ENCODE results near the gene COX6A2. TPM values are rescaled to one million over a fixed set of nuclear protein-coding genes. Genes with fewer than 3 reads are reported as not detected.

The COX6A2 gene
- total and polyA plus RNA-seq, 8 donors: 0.39 to 5.5 (median 0.57) TPM; not detected in 2

- 10 to 12% methylated on average over 6 of the region's 6 CpGs for WGBS, 2 donors
- Histone ChIP-seq H3K27me3 (no peaks in the 10 kb centered on the region), H3K9me3 (no peaks in the 10 kb centered on the region), H3K4me3 (no peak overlapping the region), H3K36me3 (no peaks in the 10 kb centered on the region), H3K4me1 (peaks cover 9 to 23% (median 17%) of the 10 kb centered on the region in 3 donors), H3K27ac (peak overlapping the region; percentile 57 to 81 (median 76))
- TF ChIP-seq CTCF (IDR thresholded peaks at IDR 0.05): no peak
- FAIRE-seq (no peak), DNase-seq (peak in 3 of 6 donors; percentile 52 to 71 (median 59)), ATAC-seq (peak; percentile 70 to 85 (median 82))
- intact Hi-C loops (cut with DNase I): no loop called here
Measured at GRCh38 chr16:31386157-31386984, 41.8 kb downstream of the COX6A2 start.

DNA sequence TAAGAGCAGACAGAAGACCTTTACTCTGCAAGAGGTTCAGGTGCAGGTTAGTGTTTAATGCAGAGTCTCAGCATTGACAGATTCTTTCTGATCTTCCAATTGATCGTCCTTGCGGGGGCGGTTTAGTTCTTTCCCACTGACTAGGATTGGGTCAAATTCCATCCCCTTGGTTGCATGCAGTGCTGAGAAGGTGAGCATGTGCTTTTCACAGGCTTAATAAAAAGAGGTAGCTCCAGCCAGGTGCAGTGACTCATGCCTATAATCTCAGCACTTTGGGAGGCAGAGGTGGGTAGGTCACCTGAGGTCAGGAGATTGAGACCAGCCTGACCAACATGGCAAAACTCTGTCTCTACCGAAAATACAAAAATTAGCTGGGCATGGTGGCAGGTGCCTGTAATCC is 42.5 kb downstream of the COX6A2 start:
- ATAC-seq: peak; percentile 86 to 87 (median 86)
- Histone ChIP-seq H3K4me1 (peaks cover 9 to 23% (median 17%) of the 10 kb centered on the region in 3 donors), H3K36me3 (no peaks in the 10 kb centered on the region), H3K9me3 (no peaks in the 10 kb centered on the region), H3K4me3 (no peak overlapping the region), H3K27ac (peak overlapping the region; percentile 57 to 81 (median 76)), H3K27me3 (no peaks in the 10 kb centered on the region)
- TF ChIP-seq CTCF (IDR thresholded peaks at IDR 0.05): no peak
- 11 to 14% methylated on average over 4 of the region's 4 CpGs for WGBS, 2 donors
- no peak for FAIRE-seq
- intact Hi-C loops (cut with DNase I): no loop called here
- DNase-seq: peak in 4 of 6 donors; percentile 54 to 77 (median 65)

DNA sequence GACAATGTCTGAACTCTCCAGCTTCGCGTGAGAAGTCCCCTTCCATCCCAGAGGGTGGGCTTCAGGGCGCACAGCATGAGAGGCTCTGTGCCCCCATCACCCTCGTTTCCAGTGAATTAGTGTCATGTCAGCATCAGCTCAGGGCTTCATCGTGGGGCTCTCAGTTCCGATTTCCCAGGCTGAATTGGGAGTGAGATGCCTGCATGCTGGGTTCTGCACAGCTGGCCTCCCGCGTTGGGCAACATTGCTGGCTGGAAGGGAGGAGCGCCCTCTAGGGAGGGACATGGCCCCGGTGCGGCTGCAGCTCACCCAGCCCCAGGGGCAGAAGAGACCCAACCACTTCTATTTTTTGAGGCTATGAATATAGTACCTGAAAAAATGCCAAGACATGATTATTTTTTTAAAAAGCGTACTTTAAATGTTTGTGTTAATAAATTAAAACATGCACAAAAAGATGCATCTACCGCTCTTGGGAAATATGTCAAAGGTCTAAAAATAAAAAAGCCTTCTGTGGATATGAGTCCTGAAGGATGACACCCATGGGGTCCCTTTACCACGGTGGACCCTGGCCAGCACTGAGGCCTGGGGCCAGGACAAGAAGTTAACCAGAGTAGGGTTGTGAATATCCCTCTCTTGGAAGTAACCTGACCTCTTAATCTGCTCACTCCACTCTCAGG is 45.5 kb downstream of the COX6A2 start:
- WGBS, 2 donors: 25 to 28% methylated on average over 14 of the region's 14 CpGs
- Histone ChIP-seq H3K27ac (no peak overlapping the region), H3K4me3 (no peak overlapping the region), H3K36me3 (no peaks in the 10 kb centered on the region), H3K27me3 (no peaks in the 10 kb centered on the region), H3K4me1 (peaks cover 9 to 23% (median 17%) of the 10 kb centered on the region in 3 donors), H3K9me3 (no peaks in the 10 kb centered on the region)
- intact Hi-C loops (cut with DNase I): no loop called here
- peak; percentile 68 to 87 (median 78) for DNase-seq
- no peak for FAIRE-seq
- peak; percentile 47 to 66 (median 60) for TF ChIP-seq CTCF (IDR thresholded peaks at IDR 0.05)
- ATAC-seq: peak; percentile 42 to 78 (median 75)

DNA sequence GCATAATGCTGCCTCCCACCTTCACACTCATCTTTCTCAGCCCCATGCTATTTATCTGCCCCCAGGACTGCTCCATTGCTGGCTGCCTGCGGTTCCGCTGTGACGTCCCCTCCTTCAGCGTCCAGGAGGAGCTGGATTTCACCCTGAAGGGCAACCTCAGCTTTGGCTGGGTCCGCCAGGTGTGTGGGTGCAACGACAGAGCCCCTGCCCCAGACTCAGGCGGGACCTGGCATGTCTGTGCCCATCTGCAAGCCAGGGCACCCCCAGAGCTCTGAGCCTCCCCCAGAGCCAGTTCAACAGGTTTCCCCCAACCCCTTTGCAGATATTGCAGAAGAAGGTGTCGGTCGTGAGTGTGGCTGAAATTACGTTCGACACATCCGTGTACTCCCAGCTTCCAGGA is 48.0 kb downstream of the COX6A2 start:
- Histone ChIP-seq H3K9me3 (no peaks in the 10 kb centered on the region), H3K27me3 (no peaks in the 10 kb centered on the region), H3K36me3 (no peaks in the 10 kb centered on the region), H3K4me3 (no peak overlapping the region), H3K4me1 (peaks cover 8 to 14% (median 13%) of the 10 kb centered on the region in 3 donors), H3K27ac (no peak overlapping the region)
- no peak for TF ChIP-seq CTCF (IDR thresholded peaks at IDR 0.05)
- DNase-seq: no peak
- no peak for FAIRE-seq
- intact Hi-C loops (cut with DNase I): no loop called here
- 78% methylated on average over 12 of the region's 12 CpGs for WGBS, 2 donors
- ATAC-seq: no peak

Other genes starting within 250 kb of the COX6A2 start
- 100 to 1,000 TPM in 3 of 6 donors, 10 to 100 TPM in 3; 69.4 to 134 (median 89.7) TPM for gene FUS, start 248.2 kb downstream of the COX6A2 start, total RNA-seq
- gene FUS, start 248.2 kb downstream of the COX6A2 start, polyA plus RNA-seq: 100 to 1,000 TPM; 243 to 379 TPM
- 10 to 100 TPM in 2 of 6 donors, 1 to 10 TPM in 4; 3.3 to 27.3 (median 6.7) TPM for gene PYCARD, start 225.6 kb downstream of the COX6A2 start, total RNA-seq
- gene PYCARD, start 225.6 kb downstream of the COX6A2 start, polyA plus RNA-seq: 10 to 100 TPM; 13.9 to 14.1 TPM
- gene TRIM72, start 214.2 kb downstream of the COX6A2 start, total RNA-seq: under 1 TPM in 1 of 6 donors, not detected in 5; 0.12 TPM
- under 1 TPM; under 0.01 to 0.02 TPM for gene TRIM72, start 214.2 kb downstream of the COX6A2 start, polyA plus RNA-seq
- gene PYDC1, start 211.2 kb downstream of the COX6A2 start, total RNA-seq: not detected
- not detected for gene PYDC1, start 211.2 kb downstream of the COX6A2 start, polyA plus RNA-seq
- 10 to 100 TPM in 1 of 6 donors, 1 to 10 TPM in 3, under 1 TPM in 2; 0.32 to 15.9 (median 2.3) TPM for gene ITGAM, start 168.4 kb downstream of the COX6A2 start, total RNA-seq
- gene ITGAM, start 168.4 kb downstream of the COX6A2 start, polyA plus RNA-seq: 1 to 10 TPM; 1.8 to 3.5 TPM
- gene ITGAX, start 73.2 kb downstream of the COX6A2 start, total RNA-seq: 10 to 100 TPM in 2 of 6 donors, 1 to 10 TPM in 2, under 1 TPM in 2; 0.56 to 21.5 (median 1.8) TPM
- 1 to 10 TPM; 1.2 to 3.0 TPM for gene ITGAX, start 73.2 kb downstream of the COX6A2 start, polyA plus RNA-seq
- under 1 TPM in 2 of 6 donors, not detected in 4; 0.06 to 0.31 TPM for gene ITGAD, start 35.0 kb downstream of the COX6A2 start, total RNA-seq
- gene ITGAD, start 35.0 kb downstream of the COX6A2 start, polyA plus RNA-seq: not detected
- gene ZNF843, start 14.4 kb upstream of the COX6A2 start, total RNA-seq: 1 to 10 TPM; 2.0 to 3.4 (median 2.1) TPM
- gene ZNF843, start 14.4 kb upstream of the COX6A2 start, polyA plus RNA-seq: 1 to 10 TPM; 1.1 to 1.5 TPM
- 1 to 10 TPM; 2.3 to 6.2 (median 4.3) TPM for gene ARMC5, start 31.1 kb upstream of the COX6A2 start, total RNA-seq
- gene ARMC5, start 31.1 kb upstream of the COX6A2 start, polyA plus RNA-seq: 10 to 100 TPM; 16.6 to 18.1 TPM
- 10 to 100 TPM in 1 of 6 donors, 1 to 10 TPM in 5; 1.1 to 13.2 (median 4.6) TPM for gene TGFB1I1, start 43.8 kb upstream of the COX6A2 start, total RNA-seq
- 1 to 10 TPM; 8.6 TPM for gene TGFB1I1, start 43.8 kb upstream of the COX6A2 start, polyA plus RNA-seq
- gene SLC5A2, start 54.8 kb upstream of the COX6A2 start, total RNA-seq: under 1 TPM; 0.35 to 0.84 (median 0.54) TPM
- gene SLC5A2, start 54.8 kb upstream of the COX6A2 start, polyA plus RNA-seq: 1 to 10 TPM; 2.8 to 4.9 TPM
- 10 to 100 TPM; 39.9 to 60.9 (median 46.8) TPM for gene RUSF1, start 80.0 kb upstream of the COX6A2 start, total RNA-seq
- gene RUSF1, start 80.0 kb upstream of the COX6A2 start, polyA plus RNA-seq: 10 to 100 TPM; 88.1 to 96.7 TPM
- not detected for gene AHSP, start 99.5 kb upstream of the COX6A2 start, total RNA-seq
- gene AHSP, start 99.5 kb upstream of the COX6A2 start, polyA plus RNA-seq: not detected

Data from pancreas (tissue), 10 donors.